ENCODE measurements around the gene LRRC45. TPM values are rescaled to one million over a fixed set of nuclear protein-coding genes. Genes with fewer than 3 reads are reported as not detected.

The LRRC45 gene
- total and polyA plus RNA-seq, 3 experiments from 2014 or later, result 10.1 to 27.6 (median 26.8) TPM

DNA sequence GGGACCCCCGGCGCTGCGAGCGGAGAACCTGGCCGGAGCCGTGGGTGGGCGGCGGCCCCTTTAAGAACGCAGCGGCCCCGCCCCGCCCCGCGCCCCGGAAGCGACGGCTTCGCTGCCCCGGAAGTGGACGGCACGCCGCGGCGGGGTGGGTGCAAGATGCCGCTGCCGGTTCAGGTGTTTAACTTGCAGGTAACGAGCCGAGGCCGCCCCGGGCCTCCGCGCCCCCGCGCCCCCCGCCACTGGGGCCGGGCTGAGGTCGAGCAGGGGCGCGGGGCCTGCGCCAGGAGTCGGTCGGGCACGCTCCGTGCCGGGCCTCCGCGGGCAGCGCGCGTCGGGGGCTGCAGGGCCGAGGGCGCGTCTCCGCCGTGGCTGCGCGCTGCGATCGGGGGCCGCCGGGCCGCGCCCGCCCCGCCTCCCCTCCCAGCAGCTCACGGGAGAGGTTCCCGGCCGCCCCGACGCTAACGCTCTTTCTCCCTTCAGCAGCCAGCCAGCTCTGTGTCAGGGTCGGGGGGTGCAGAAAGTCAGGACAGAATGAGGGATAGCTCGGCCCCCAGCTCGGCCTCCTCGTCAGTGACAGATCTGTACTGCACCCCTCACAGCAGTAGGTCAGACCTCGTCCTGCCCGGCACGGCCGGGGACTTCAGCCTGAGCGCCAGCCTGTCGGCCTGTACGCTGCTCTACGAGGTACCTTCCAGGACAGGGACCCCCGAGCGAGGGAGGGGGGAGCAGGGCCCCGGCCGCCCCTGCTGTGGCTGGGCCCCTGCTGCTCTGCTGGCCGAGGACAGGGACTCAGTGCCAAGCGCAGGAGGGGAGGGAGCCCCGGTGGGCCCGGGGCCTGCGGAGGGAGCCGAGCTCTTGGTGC lies 28.9 kb downstream of the LRRC45 start, which contains the start of the genes GPS1 and RFNG:
Gene GPS1 (plus strand): TSS at position 123 of the 862 bp plus-strand sequence. CDS start 34 bp downstream, at position 157.
Gene RFNG (minus strand): TSS at position 36 of the 862 bp plus-strand sequence. CDS start 45 bp downstream, outside the sequence.
- DNase-seq, result peak; percentile 69 to 86 (median 77)
- peaks cover 0 to 42% (median 2%) of the 10 kb centered on the region in 3 donors for H3K36me3 Mint-ChIP-seq
- no peaks in the 10 kb centered on the region for H3K9me3 Mint-ChIP-seq
- ChIA-PET CTCF (interaction anchor here (1.3 to 3.6 kb wide), 3 partner anchors 14 to 93 kb away, joined by 3 to 23 read pairs (median 3); partner anchors contain the start of gene DCXR), POLR2A (interaction anchor here (0.6 to 2.2 kb wide), 4 partner anchors 13 to 109 kb away, joined by 3 to 7 read pairs (median 4); partner anchors contain the start of genes DCXR and DUS1L)
- no peaks in the 10 kb centered on the region for H3K27me3 Mint-ChIP-seq
- Histone ChIP-seq H3K27ac (ENCODE audit: low read depth, low read length) (peak within 1 kb of the TSS; percentile 54), H3K27me3 (ENCODE audit: insufficient read depth, low read length, poor library complexity, severe bottlenecking) (no peaks in the 10 kb centered on the region), H3K4me1 (ENCODE audit: insufficient read depth, low read length) (peaks cover 25% of the 10 kb centered on the region), H3K36me3 (ENCODE audit: insufficient read depth, low read length) (no peaks in the 10 kb centered on the region), H3K9me3 (ENCODE audit: low read length) (no peaks in the 10 kb centered on the region), H3K4me3 (ENCODE audit: low read length) (peak within 1 kb of the TSS; percentile 67)
- H3K4me1 Mint-ChIP-seq, result peaks cover 0 to 26% (median 15%) of the 10 kb centered on the region in 3 donors
- peak within 1 kb of the TSS; percentile 79 to 90 (median 81) for H3K4me3 Mint-ChIP-seq
- peak within 1 kb of the TSS in 6 of 8 donors; percentile 71 to 87 (median 82) for H3K27ac Mint-ChIP-seq

DNA sequence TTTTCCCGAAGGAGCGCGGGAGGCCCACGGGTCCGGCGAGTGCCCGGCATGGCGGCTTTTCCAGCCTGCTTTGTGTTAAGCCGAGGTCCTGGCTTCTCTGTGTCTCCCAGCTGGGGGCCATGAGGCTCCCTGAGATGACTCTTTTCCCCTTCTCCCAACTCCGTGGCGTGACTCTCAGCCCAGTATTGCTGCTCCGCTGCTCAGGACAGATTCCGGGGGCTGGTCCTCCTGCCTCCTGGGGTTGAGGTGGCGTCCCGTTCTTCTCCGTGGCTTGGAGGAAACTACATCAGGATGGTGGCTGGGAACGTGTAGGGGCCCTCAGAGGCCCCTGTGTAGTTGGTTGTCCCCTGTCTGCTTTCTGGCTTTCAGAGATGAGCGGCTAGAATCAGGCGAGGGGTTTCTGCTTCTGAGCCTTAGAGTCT lies 29.5 kb downstream of the LRRC45 start:
- Mint-ChIP-seq H3K9me3 (no peaks in the 10 kb centered on the region), H3K4me3 (peak overlapping the region; percentile 75 to 90 (median 80)), H3K36me3 (peaks cover 0 to 40% (median 0%) of the 10 kb centered on the region in 3 donors), H3K27ac (peak overlapping the region in 4 of 8 donors; percentile 71 to 83 (median 80)), H3K4me1 (peaks cover 0 to 26% (median 14%) of the 10 kb centered on the region in 3 donors), H3K27me3 (no peaks in the 10 kb centered on the region)
- Histone ChIP-seq H3K9me3 (ENCODE audit: low read length) (no peaks in the 10 kb centered on the region), H3K4me3 (ENCODE audit: low read length) (peak overlapping the region; percentile 67), H3K36me3 (ENCODE audit: insufficient read depth, low read length) (no peaks in the 10 kb centered on the region), H3K27me3 (ENCODE audit: insufficient read depth, low read length, poor library complexity, severe bottlenecking) (no peaks in the 10 kb centered on the region), H3K27ac (ENCODE audit: low read depth, low read length) (peak overlapping the region; percentile 54), H3K4me1 (ENCODE audit: insufficient read depth, low read length) (peaks cover 25% of the 10 kb centered on the region)
- DNase-seq, result no peak
- CTCF ChIA-PET, result interaction anchor here (1.3 to 1.7 kb wide), 2 partner anchors 54 to 93 kb away, joined by 3 read pairs; no protein-coding TSS in a partner anchor
- POLR2A ChIA-PET, result interaction anchor here (0.6 to 1.1 kb wide), 2 partner anchors 13 to 22 kb away, joined by 3 to 5 read pairs; partner anchors contain the start of gene DUS1L

GRCh38 chr17:82053130-82053529 lies 30.0 kb downstream of the LRRC45 start:
- no peaks in the 10 kb centered on the region for H3K36me3 ChIP-seq (ENCODE audit: insufficient read depth, low read length)
- Mint-ChIP-seq H3K36me3 (peaks cover 0 to 42% (median 0%) of the 10 kb centered on the region in 3 donors), H3K27ac (peak overlapping the region in 4 of 8 donors; percentile 33 to 44 (median 42)), H3K4me3 (peak overlapping the region; percentile 75 to 84 (median 80)), H3K27me3 (no peaks in the 10 kb centered on the region), H3K9me3 (no peaks in the 10 kb centered on the region), H3K4me1 (peaks cover 0 to 26% (median 13%) of the 10 kb centered on the region in 3 donors)
- no peaks in the 10 kb centered on the region for H3K27me3 ChIP-seq (ENCODE audit: insufficient read depth, low read length, poor library complexity, severe bottlenecking)
- no peak for DNase-seq
- CTCF ChIA-PET, result interaction anchor here (1.7 kb wide), 1 partner anchor 54 kb away, joined by 3 read pairs; no protein-coding TSS in a partner anchor
- H3K27ac ChIP-seq (ENCODE audit: low read depth, low read length), result no peak overlapping the region
- H3K4me1 ChIP-seq (ENCODE audit: insufficient read depth, low read length), result peaks cover 25% of the 10 kb centered on the region
- no peak overlapping the region for H3K4me3 ChIP-seq (ENCODE audit: low read length)
- no peaks in the 10 kb centered on the region for H3K9me3 ChIP-seq (ENCODE audit: low read length)
- POLR2A ChIA-PET, result no interaction called here

- no peaks in the 10 kb centered on the region for H3K9me3 Mint-ChIP-seq
- no peak for DNase-seq
- peaks cover 0 to 26% (median 13%) of the 10 kb centered on the region in 3 donors for H3K4me1 Mint-ChIP-seq
- H3K36me3 Mint-ChIP-seq, result peaks cover 0 to 44% (median 0%) of the 10 kb centered on the region in 3 donors
- ChIA-PET CTCF (interaction anchor here (1.3 to 1.7 kb wide), 2 partner anchors 16 to 53 kb away, joined by 3 to 4 read pairs; partner anchors contain the start of gene DCXR), POLR2A (no interaction called here)
- Histone ChIP-seq H3K27me3 (ENCODE audit: insufficient read depth, low read length, poor library complexity, severe bottlenecking) (no peaks in the 10 kb centered on the region), H3K27ac (ENCODE audit: low read depth, low read length) (no peak overlapping the region), H3K4me3 (ENCODE audit: low read length) (no peak overlapping the region), H3K9me3 (ENCODE audit: low read length) (no peaks in the 10 kb centered on the region), H3K4me1 (ENCODE audit: insufficient read depth, low read length) (peaks cover 25% of the 10 kb centered on the region), H3K36me3 (ENCODE audit: insufficient read depth, low read length) (no peaks in the 10 kb centered on the region)
- H3K27ac Mint-ChIP-seq, result peak overlapping the region in 3 of 8 donors; percentile 33 to 75 (median 44)
- H3K4me3 Mint-ChIP-seq, result peak overlapping the region; percentile 75 to 84 (median 80)
- H3K27me3 Mint-ChIP-seq, result no peaks in the 10 kb centered on the region
Measured at GRCh38 chr17:82053556-82054263, 30.6 kb downstream of the LRRC45 start.

DNA sequence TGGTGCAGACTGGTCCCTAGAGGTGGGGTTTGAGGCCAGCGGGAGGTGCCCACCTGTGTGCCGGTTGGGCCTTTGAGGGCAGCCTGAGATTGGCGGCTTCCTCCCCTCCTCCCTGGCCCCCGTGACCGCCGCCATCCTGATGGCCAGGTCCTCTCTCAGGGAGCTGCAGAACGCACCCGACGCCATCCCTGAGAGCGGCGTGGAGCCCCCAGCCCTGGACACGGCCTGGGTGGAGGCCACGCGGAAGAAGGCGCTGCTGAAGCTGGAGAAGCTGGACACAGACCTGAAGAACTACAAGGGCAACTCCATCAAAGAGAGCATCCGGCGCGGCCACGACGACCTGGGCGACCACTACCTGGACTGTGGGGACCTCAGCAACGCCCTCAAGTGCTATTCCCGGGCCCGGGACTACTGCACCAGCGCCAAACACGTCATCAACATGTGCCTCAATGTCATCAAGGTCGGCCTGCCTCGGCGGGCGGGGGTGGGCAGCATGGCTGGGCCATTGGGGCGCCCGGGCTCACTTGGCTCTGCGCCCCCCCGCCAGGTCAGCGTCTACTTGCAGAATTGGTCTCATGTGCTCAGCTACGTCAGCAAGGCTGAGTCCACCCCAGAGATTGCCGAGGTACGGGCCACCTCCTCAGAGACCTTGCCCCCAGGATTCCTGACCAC lies 31.4 kb downstream of the LRRC45 start:
- peaks cover 25% of the 10 kb centered on the region for H3K4me1 ChIP-seq (ENCODE audit: insufficient read depth, low read length)
- peaks cover 0 to 49% (median 0%) of the 10 kb centered on the region in 3 donors for H3K36me3 Mint-ChIP-seq
- no peaks in the 10 kb centered on the region for H3K27me3 Mint-ChIP-seq
- H3K4me3 ChIP-seq (ENCODE audit: low read length), result no peak overlapping the region
- no peak for DNase-seq
- H3K27ac Mint-ChIP-seq, result no peak overlapping the region
- no peaks in the 10 kb centered on the region for H3K27me3 ChIP-seq (ENCODE audit: insufficient read depth, low read length, poor library complexity, severe bottlenecking)
- H3K9me3 Mint-ChIP-seq, result no peaks in the 10 kb centered on the region
- no peak overlapping the region for H3K27ac ChIP-seq (ENCODE audit: low read depth, low read length)
- ChIA-PET POLR2A (no interaction called here), CTCF (interaction anchor here (1.3 kb wide), 1 partner anchor 17 kb away, joined by 4 read pairs; the partner anchor contains the start of gene DCXR)
- peak overlapping the region in 4 of 7 donors; percentile 23 to 81 (median 48) for H3K4me3 Mint-ChIP-seq
- H3K36me3 ChIP-seq (ENCODE audit: insufficient read depth, low read length), result no peaks in the 10 kb centered on the region
- no peaks in the 10 kb centered on the region for H3K9me3 ChIP-seq (ENCODE audit: low read length)
- H3K4me1 Mint-ChIP-seq, result peaks cover 0 to 26% (median 13%) of the 10 kb centered on the region in 3 donors

GRCh38 chr17:82055023-82055964 lies 32.2 kb downstream of the LRRC45 start:
- H3K9me3 ChIP-seq (ENCODE audit: low read length), result no peaks in the 10 kb centered on the region
- ChIA-PET CTCF (interaction anchor here (1.3 kb wide), 1 partner anchor 18 kb away, joined by 4 read pairs; the partner anchor contains the start of gene DCXR), POLR2A (no interaction called here)
- H3K36me3 ChIP-seq (ENCODE audit: insufficient read depth, low read length), result no peaks in the 10 kb centered on the region
- Mint-ChIP-seq H3K9me3 (no peaks in the 10 kb centered on the region), H3K27ac (no peak overlapping the region), H3K36me3 (peaks cover 0 to 54% (median 0%) of the 10 kb centered on the region in 3 donors), H3K4me1 (peaks cover 0 to 20% (median 13%) of the 10 kb centered on the region in 3 donors), H3K4me3 (peak overlapping the region in 3 of 7 donors; percentile 46 to 77 (median 49)), H3K27me3 (no peaks in the 10 kb centered on the region)
- no peak overlapping the region for H3K4me3 ChIP-seq (ENCODE audit: low read length)
- no peak overlapping the region for H3K27ac ChIP-seq (ENCODE audit: low read depth, low read length)
- no peak for DNase-seq
- no peaks in the 10 kb centered on the region for H3K27me3 ChIP-seq (ENCODE audit: insufficient read depth, low read length, poor library complexity, severe bottlenecking)
- H3K4me1 ChIP-seq (ENCODE audit: insufficient read depth, low read length), result peaks cover 22% of the 10 kb centered on the region

All from CD8-positive, alpha-beta memory T cell (primary cell).